Measurements from ENCODE around the gene ZNF648.

The ZNF648 gene

GRCh38 chr1:182092336-182092735 is 30.8 kb upstream of the ZNF648 start:
- TF ChIP-seq, protein P1, sequence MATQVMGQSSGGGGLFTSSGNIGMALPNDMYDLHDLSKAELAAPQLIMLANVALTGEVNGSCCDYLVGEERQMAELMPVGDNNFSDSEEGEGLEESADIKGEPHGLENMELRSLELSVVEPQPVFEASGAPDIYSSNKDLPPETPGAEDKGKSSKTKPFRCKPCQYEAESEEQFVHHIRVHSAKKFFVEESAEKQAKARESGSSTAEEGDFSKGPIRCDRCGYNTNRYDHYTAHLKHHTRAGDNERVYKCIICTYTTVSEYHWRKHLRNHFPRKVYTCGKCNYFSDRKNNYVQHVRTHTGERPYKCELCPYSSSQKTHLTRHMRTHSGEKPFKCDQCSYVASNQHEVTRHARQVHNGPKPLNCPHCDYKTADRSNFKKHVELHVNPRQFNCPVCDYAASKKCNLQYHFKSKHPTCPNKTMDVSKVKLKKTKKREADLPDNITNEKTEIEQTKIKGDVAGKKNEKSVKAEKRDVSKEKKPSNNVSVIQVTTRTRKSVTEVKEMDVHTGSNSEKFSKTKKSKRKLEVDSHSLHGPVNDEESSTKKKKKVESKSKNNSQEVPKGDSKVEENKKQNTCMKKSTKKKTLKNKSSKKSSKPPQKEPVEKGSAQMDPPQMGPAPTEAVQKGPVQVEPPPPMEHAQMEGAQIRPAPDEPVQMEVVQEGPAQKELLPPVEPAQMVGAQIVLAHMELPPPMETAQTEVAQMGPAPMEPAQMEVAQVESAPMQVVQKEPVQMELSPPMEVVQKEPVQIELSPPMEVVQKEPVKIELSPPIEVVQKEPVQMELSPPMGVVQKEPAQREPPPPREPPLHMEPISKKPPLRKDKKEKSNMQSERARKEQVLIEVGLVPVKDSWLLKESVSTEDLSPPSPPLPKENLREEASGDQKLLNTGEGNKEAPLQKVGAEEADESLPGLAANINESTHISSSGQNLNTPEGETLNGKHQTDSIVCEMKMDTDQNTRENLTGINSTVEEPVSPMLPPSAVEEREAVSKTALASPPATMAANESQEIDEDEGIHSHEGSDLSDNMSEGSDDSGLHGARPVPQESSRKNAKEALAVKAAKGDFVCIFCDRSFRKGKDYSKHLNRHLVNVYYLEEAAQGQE (IDR thresholded peaks at IDR 0.05; ENCODE audit: insufficient read depth in 1 of 2, low read depth in 2 of 2, low read length in 2 of 2), result no peak
- no peak for TF ChIP-seq POLR2AphosphoS5 (IDR thresholded peaks at IDR 0.05; ENCODE audit: low read depth, low read length)
- TF ChIP-seq SIN3A (IDR thresholded peaks at IDR 0.05; ENCODE audit: borderline replicate concordance, insufficient read depth, low read length), result no peak
- TF ChIP-seq TAF1 (IDR thresholded peaks at IDR 0.05; ENCODE audit: borderline replicate concordance, insufficient read depth, low read length), result no peak
- no peak for TF ChIP-seq FOXP2 (optimal IDR thresholded peaks at IDR 0.05; ENCODE audit: borderline replicate concordance, extremely low read depth, extremely low read length, insufficient read depth)

GRCh38 chr1:182091083-182091482 is 29.6 kb upstream of the ZNF648 start:
- TF ChIP-seq TAF1 (IDR thresholded peaks at IDR 0.05; ENCODE audit: borderline replicate concordance, insufficient read depth, low read length) (no peak), POLR2AphosphoS5 (IDR thresholded peaks at IDR 0.05; ENCODE audit: low read depth, low read length) (no peak), FOXP2 (optimal IDR thresholded peaks at IDR 0.05; ENCODE audit: borderline replicate concordance, extremely low read depth, extremely low read length, insufficient read depth) (no peak), SIN3A (IDR thresholded peaks at IDR 0.05; ENCODE audit: borderline replicate concordance, insufficient read depth, low read length) (no peak)
- TF ChIP-seq, protein P1 (IDR thresholded peaks at IDR 0.05; ENCODE audit: insufficient read depth in 1 of 2, low read depth in 2 of 2, low read length in 2 of 2), result no peak

- TF ChIP-seq SIN3A (IDR thresholded peaks at IDR 0.05; ENCODE audit: borderline replicate concordance, insufficient read depth, low read length) (no peak), TAF1 (IDR thresholded peaks at IDR 0.05; ENCODE audit: borderline replicate concordance, insufficient read depth, low read length) (no peak), FOXP2 (optimal IDR thresholded peaks at IDR 0.05; ENCODE audit: borderline replicate concordance, extremely low read depth, extremely low read length, insufficient read depth) (no peak), POLR2AphosphoS5 (IDR thresholded peaks at IDR 0.05; ENCODE audit: low read depth, low read length) (no peak)
- TF ChIP-seq, protein P1 (IDR thresholded peaks at IDR 0.05; ENCODE audit: insufficient read depth in 1 of 2, low read depth in 2 of 2, low read length in 2 of 2), result no peak
Measured at GRCh38 chr1:182087719-182088350, 26.3 kb upstream of the ZNF648 start.

- TF ChIP-seq FOXP2 (optimal IDR thresholded peaks at IDR 0.05; ENCODE audit: borderline replicate concordance, extremely low read depth, extremely low read length, insufficient read depth), result no peak
- no peak for TF ChIP-seq POLR2AphosphoS5 (IDR thresholded peaks at IDR 0.05; ENCODE audit: low read depth, low read length)
- TF ChIP-seq, protein P1 (IDR thresholded peaks at IDR 0.05; ENCODE audit: insufficient read depth in 1 of 2, low read depth in 2 of 2, low read length in 2 of 2), result no peak
- TF ChIP-seq TAF1 (IDR thresholded peaks at IDR 0.05; ENCODE audit: borderline replicate concordance, insufficient read depth, low read length), result no peak
- TF ChIP-seq SIN3A (IDR thresholded peaks at IDR 0.05; ENCODE audit: borderline replicate concordance, insufficient read depth, low read length), result no peak
Measured at GRCh38 chr1:182087304-182087703, 25.8 kb upstream of the ZNF648 start.

Measured in PFSK-1 (cell line).